OCI-LY3 (cell line): ENCODE data around the gene REC8.

Experiments
- EZH2phosphoT487 ChIP-seq: fragments of 200-600 bp; shearing (Covaris generic); IDR thresholded peaks from 2 replicates; pipeline ENCODE4 v1.6.1; 2018; ENCODE audit warnings: antibody characterized with exemption, mixed run types, low read depth
- TF ChIP-seq, protein P1 (sequence below): fragments of 200-600, 300-600 bp; sonication (generic); IDR thresholded peaks from 2 replicates; pipeline ENCODE4 v1.5.1; 2014; ENCODE audit warnings: antibody characterized with exemption, low read length, low read depth

- TF ChIP-seq, protein P1, sequence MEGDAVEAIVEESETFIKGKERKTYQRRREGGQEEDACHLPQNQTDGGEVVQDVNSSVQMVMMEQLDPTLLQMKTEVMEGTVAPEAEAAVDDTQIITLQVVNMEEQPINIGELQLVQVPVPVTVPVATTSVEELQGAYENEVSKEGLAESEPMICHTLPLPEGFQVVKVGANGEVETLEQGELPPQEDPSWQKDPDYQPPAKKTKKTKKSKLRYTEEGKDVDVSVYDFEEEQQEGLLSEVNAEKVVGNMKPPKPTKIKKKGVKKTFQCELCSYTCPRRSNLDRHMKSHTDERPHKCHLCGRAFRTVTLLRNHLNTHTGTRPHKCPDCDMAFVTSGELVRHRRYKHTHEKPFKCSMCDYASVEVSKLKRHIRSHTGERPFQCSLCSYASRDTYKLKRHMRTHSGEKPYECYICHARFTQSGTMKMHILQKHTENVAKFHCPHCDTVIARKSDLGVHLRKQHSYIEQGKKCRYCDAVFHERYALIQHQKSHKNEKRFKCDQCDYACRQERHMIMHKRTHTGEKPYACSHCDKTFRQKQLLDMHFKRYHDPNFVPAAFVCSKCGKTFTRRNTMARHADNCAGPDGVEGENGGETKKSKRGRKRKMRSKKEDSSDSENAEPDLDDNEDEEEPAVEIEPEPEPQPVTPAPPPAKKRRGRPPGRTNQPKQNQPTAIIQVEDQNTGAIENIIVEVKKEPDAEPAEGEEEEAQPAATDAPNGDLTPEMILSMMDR = no peak
- no peak for TF ChIP-seq EZH2phosphoT487
Measured at GRCh38 chr14:24155100-24155499, 16.8 kb upstream of the REC8 start.
